Activated T-cell treated with anti-CD3 and anti-CD28 coated beads for 48 hours (primary cell): Measurements from ENCODE around the gene IFNA10.
A peak's percentile ranks its signal among the peaks of the same experiment; 100 is the strongest.
"Not testable (repeated sequence)": the region's sequence is repeated elsewhere in the genome, so short reads cannot be mapped to it uniquely, and the experiment has no call there.

Experiments
- DNase-seq: peaks from one replicate; pipeline ENCODE4 v3.0.0-alpha.2; 2020; ENCODE audit warnings: low read depth

Gene IFNA10

DNA sequence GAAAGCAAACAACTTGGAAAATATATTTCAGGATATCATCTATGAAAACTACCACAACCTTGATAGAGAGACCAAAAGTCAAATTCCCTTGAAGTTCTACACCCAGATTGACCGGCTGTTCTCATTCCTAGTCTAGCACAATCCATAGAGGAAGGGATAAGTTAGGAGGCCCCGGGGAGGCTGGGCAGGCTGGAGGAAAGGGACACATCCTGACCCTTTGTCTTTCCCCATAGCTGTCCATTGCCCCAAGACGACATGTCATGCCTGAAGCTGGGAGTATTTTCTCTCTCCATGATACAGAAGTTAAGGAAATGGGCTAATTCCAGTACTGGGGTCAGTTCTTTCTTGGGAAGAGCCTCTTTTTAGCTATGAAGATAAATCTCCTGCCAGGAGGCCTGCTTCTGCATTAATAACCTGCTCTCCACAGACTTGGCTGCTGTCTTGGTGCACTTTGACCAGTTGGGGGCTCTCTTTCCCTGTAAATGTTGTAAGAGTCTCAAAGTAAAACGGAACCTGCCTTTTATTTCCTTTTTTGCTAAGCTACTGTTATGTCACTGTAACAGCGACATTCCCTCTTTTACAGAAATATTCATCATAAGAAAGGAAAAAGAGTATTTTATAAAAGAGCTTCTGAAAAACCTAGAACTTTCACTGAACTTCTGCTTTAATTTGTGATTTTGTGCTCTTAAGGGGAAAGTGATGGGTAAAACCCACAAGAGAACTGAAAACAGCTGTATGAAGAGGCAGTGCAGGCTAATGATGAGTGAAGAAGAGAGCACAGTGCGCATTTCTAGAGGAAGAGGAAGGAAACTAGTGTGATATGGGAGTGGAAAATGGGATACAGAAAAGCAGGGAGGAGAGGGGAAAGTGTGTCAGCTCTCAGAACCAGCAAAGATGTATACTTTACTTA lies 11.8 kb downstream of the IFNA10 start:
- DNase-seq: peak; percentile 13

DNA sequence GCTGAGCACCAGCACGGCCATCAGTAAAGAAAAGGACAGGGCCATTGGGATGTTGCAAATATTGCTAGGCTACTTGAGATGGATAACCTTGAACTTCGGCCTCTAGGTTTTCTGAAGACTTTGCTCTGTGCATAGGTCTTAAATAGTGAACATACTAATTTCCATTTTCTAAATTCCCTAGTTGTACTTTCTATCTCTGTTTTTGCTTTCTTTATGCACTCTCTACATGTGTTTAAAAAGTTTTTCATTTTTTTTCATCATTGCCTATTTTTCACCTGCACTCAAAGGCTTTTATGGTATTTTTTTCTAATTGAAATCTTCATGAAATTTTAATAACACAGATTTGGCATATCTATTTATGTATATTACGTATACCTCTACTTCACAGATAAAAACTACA lies 19.5 kb downstream of the IFNA10 start, which contains the start of gene IFNA4:
IFNA4 (minus strand) TSS at position 101 of the 400 bp plus-strand sequence; CDS start at position 45, 56 bp downstream.
- not testable (repeated sequence) for DNase-seq

DNA sequence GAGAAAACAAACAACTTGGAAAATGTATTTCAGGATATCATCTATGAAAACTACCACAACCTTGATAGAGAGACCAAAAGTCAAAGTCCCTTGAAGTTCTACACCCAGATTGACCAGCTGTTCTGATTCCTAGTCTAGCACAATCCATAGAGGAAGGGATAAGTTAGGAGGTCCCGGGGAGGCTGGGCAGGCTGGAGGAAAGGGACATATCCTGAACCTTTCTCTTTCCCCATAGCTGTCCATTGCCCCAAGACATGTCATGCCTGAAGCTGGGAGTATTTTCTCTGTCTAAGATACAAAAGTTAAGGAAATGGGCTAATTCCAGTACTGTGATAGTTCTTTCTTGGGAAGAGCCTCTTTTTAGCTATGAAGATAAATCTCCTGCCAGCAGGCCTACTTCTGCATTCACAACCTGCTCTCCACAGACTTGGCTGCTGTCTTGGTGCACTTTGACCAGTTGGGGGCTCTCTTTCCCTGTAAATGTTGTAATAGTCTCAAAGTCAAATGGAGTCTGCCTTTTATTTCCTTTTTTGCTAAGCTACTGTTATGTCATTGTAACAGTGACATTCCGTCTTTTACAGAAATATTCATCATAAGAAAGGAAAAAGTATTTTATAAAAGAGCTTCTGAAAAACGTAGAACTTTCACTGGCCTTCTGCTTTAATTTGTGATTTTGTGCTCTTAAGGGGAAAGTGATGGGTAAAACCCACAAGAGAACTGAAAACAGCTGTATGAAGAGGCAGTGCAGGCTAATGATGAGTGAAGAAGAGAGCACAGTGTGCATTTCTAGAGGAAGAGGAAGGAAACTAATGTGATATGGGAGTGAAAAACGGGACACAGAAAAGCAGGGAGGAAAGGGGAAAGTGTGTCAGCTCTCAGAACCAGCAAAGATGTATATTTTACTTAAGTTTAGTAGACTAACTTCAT lies 23.9 kb downstream of the IFNA10 start:
- not testable (repeated sequence) for DNase-seq

DNA sequence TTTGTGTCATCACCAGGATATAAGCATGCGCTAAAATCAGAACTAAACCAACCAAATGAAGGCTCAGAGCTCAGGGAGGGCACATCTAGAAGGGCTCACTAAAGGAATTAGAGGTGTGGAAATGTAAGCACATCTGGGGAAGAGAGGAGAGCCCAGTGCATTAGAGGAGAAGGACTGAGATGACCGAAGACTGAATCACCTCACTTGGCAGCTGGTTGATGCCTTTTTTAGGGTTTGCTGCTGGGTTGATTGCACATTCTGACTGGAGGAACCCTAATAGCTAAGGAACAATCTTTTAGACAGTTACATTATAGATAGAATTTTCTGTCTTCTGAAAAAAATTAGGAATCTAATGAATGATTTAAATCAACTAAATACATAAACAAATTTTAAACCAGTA lies 32.3 kb downstream of the IFNA10 start:
- DNase-seq: no peak

DNA sequence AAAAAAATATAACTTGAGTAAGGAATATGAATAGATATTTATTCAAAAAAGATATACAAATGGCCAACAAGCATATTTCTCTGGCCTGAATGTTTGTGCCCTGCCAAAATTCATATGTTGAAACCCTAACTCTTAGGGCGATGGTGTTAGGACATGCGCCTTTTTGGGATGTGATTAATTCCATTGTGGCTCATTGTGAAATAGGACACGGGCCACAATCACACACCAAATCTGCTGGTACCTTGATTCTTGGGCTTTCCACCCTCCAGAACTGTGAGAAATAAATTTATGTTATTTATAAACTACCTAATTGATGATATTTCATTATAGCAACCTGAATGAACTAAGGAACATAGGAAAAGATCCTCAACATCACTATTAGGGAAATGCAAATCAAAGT lies 34.8 kb downstream of the IFNA10 start:
- DNase-seq: no peak

DNA sequence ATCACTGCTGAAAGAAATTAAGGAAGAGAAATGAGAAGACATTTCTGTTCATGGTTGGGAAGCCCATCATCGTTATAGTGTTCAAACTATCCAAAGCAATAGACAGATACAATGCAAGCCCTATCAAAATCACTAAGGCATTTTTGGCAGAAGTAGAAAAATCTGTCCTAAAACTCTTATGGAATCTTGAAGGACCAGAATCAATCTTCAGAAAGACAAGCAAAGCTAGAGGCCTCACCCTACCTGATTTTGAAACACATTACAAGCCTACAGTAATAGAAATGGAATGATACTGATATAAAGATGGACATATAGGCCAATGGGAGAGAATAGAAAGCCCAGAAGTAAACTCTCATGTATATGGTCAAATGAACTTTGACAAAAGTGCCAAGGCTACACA lies 35.6 kb downstream of the IFNA10 start:
- DNase-seq: no peak

DNA sequence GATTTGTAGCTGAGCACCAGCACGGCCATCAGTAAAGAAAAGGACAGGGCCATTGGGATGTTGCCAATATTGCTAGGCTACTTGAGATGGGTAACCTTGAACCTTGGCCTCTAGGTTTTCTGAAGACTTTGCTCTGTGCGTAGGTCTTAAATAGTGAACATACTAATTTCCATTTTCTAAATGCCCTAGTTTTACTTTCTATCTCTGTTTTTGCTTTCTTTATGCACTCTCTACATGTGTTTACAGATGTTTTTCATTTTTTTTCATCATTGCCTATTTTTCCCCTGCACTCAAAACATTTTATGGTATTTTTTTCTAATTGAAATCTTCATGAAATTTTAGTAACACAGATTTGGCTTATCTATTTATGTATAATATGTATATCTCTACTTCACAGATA lies 40.4 kb downstream of the IFNA10 start, which contains the start of gene IFNA21:
IFNA21 (minus strand) TSS at position 101 of the 400 bp plus-strand sequence; CDS start at position 53, 48 bp downstream.
- not testable (repeated sequence) for DNase-seq

DNA sequence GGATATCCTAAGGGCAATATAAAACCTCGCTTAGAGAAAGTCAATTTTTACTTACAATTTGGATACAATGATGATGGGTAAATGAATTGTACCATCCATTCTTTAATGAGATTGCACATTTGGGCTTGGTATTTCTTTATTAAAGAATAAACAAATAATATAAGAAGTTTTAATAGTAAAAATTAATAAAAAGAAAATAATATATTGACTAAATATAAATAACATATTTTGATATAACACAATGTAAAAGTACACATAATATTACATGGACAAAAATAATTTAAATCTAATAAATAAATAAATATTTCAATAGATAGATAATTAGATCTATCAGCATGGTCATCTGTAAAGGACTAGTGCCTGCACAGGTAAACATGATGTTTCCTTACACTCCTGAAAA lies 41.4 kb downstream of the IFNA10 start:
- no peak for DNase-seq

DNA sequence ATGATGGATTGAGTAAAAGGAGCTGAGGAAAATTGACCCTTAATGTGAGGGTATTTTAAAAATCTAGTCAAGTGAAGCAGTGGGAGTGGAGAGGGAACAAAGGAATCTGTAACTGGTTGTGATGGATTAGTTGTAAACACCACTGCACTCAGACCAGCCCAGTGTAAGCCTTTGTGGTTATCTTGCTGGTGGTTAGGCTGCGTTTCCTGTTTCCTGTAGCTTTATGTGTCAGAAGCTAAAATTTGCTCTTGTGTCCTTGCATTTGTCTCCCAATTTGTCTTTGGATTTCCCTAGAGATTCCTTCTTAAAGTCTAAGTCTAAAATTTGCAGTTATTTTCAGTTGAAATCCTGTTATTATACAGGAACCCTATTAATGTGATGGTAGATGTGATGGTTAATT lies 46.8 kb downstream of the IFNA10 start:
- no peak for DNase-seq
